HepG2 (cell line): Measurements from ENCODE around the gene HLA-DOA. TPM values are rescaled to one million over a fixed set of nuclear protein-coding genes. Genes with fewer than 3 reads are reported as not detected.

Experiments
- AHR ChIP-seq: IDR thresholded peaks from 2 replicates; pipeline ENCODE4 v1.6.1; 2018; ENCODE audit warnings: missing genetic modification reagents, missing compliant biosample characterization
- CBFB ChIP-seq: sonication (generic); formaldehyde crosslinking; IDR thresholded peaks from 2 replicates; pipeline ENCODE4 v1.4.0; 2020; ENCODE audit warnings: missing genetic modification reagents
- CHD2 ChIP-seq: IDR thresholded peaks from 2 replicates; pipeline ENCODE4 v1.6.1; 2011; ENCODE audit warnings: low read depth, low read length, improper control_type of control experiment
- DMAP1 ChIP-seq: IDR thresholded peaks from 2 replicates; pipeline ENCODE4 v1.6.1; 2016
- GATA4 ChIP-seq: sonication (generic); IDR thresholded peaks from 2 replicates; pipeline ENCODE4 v1.6.1; 2016; ENCODE audit warnings: antibody characterized with exemption, low read depth, borderline replicate concordance
- GMEB1 ChIP-seq: sonication (generic); formaldehyde crosslinking; IDR thresholded peaks from 2 replicates; pipeline ENCODE4 v1.5.1; 2020; ENCODE audit warnings: missing genetic modification reagents, mild to moderate bottlenecking, borderline replicate concordance
- HNRNPUL1 ChIP-seq: fragments of 200-400 bp; formaldehyde crosslinking; IDR thresholded peaks from 2 replicates; pipeline ENCODE4 v1.6.1; 2017; ENCODE audit warnings: low read depth, mild to moderate bottlenecking, low read length, moderate library complexity
- HOXA7 ChIP-seq: sonication (generic); formaldehyde crosslinking; IDR thresholded peaks from 2 replicates; pipeline ENCODE4 v1.8.1; 2022; ENCODE audit warnings: mild to moderate bottlenecking, missing genetic modification reagents, moderate library complexity
- IRX3 ChIP-seq: sonication (generic); formaldehyde crosslinking; IDR thresholded peaks from 2 replicates; pipeline ENCODE4 v1.8.1; 2023; ENCODE audit warnings: mild to moderate bottlenecking, low read depth, missing genetic modification reagents, borderline replicate concordance
- NFE2L2 ChIP-seq: fragments of 150-350 bp; IDR thresholded peaks from 2 replicates; pipeline ENCODE4 v1.6.1; 2014; ENCODE audit warnings: low read length
- RFX5 ChIP-seq: IDR thresholded peaks from 2 replicates; pipeline ENCODE4 v1.6.1; 2011; ENCODE audit warnings: low read depth, low read length, improper control_type of control experiment
- RFXAP ChIP-seq: sonication (generic); formaldehyde crosslinking; IDR thresholded peaks from 2 replicates; pipeline ENCODE4 v1.4.0; 2020; ENCODE audit warnings: missing genetic modification reagents, borderline replicate concordance
- SRSF1 ChIP-seq: fragments of 200-400 bp; formaldehyde crosslinking; optimal IDR thresholded peaks from 2 replicates; pipeline ENCODE3; 2017; ENCODE audit warnings: mild to moderate bottlenecking, low read depth, low read length, moderate library complexity
- TP53 ChIP-seq: sonication (generic); formaldehyde crosslinking; conservative IDR thresholded peaks from 2 replicates; pipeline ENCODE4 v1.4.0; 2020; ENCODE audit warnings: missing genetic modification reagents
- ZBTB1 ChIP-seq: sonication (generic); formaldehyde crosslinking; IDR thresholded peaks from 2 replicates; pipeline ENCODE4 v1.4.0; 2020; ENCODE audit warnings: missing genetic modification reagents, borderline replicate concordance
- ZKSCAN8 ChIP-seq: IDR thresholded peaks from 2 replicates; pipeline ENCODE4 v1.6.1; 2016; ENCODE audit warnings: borderline replicate concordance, missing genetic modification reagents, missing compliant biosample characterization
- ZNF644 ChIP-seq: IDR thresholded peaks from 2 replicates; pipeline ENCODE4 v1.6.1; 2016; ENCODE audit warnings: low read depth
- ZNF737 ChIP-seq: sonication (generic); formaldehyde crosslinking; IDR thresholded peaks from 2 replicates; pipeline ENCODE4 v1.5.0; 2020; ENCODE audit warnings: missing genetic modification reagents, mild to moderate bottlenecking, borderline replicate concordance
- ZNF839 ChIP-seq: sonication (generic); formaldehyde crosslinking; IDR thresholded peaks from 2 replicates; pipeline ENCODE4 v1.4.0; 2020; ENCODE audit warnings: missing genetic modification reagents, mild to moderate bottlenecking, borderline replicate concordance
- polyA plus RNA-seq, 8 experiments: library from polyadenylated mRNA; depleted of rRNA in 3 of 8; stranded (reverse) in 7 of 8; unstranded in 1 of 8; fragments of >200 nt; fragmentation: Illumina TruSeq in 4 of 8; extraction: Trizol in 4 of 8; gene quantifications; 2 replicates each; pipeline versions ENCODE4 v1.2.1 to v1.2.3, GENCODE V29; 2011 to 2016; ENCODE audit warnings: low read depth in 4 of 8, missing spikeins in 1 of 8, mixed read lengths in 1 of 8; ENCODE audit not compliant: insufficient read depth in 1 of 8
- total RNA-seq, 5 experiments: library from RNA; depleted of rRNA; stranded (reverse); fragments of >200 nt; fragmentation: Illumina TruSeq; extraction: Trizol; gene quantifications; 2 replicates each; pipeline ENCODE4 v1.2.3, GENCODE V29; 2016; ENCODE audit warnings: low read depth in 1 of 5
- TF ChIP-seq, protein P1 (sequence below): IDR thresholded peaks from 2 replicates; pipeline ENCODE4 v1.6.1; 2018; ENCODE audit warnings: missing genetic modification reagents, mild to moderate bottlenecking, missing compliant biosample characterization
- TF ChIP-seq, protein P2 (sequence below): sonication (generic); formaldehyde crosslinking; IDR thresholded peaks from 2 replicates; pipeline ENCODE4 v1.9.0; 2021; ENCODE audit warnings: missing genetic modification reagents, borderline replicate concordance
- TF ChIP-seq, protein P3 (sequence below): sonication (generic); formaldehyde crosslinking; IDR thresholded peaks from 2 replicates; pipeline ENCODE4 v1.5.0; 2020; ENCODE audit warnings: missing genetic modification reagents
- TF ChIP-seq, protein P4 (sequence below): sonication (generic); formaldehyde crosslinking; IDR thresholded peaks from 2 replicates; pipeline ENCODE4 v1.4.0; 2020; ENCODE audit warnings: missing genetic modification reagents

Gene HLA-DOA
- total and polyA plus RNA-seq, 2 of the 13 experiments (the other 11 are each of a cell fraction or from before 2014, with no cell fraction given), result 0.03 to 0.09 TPM

DNA sequence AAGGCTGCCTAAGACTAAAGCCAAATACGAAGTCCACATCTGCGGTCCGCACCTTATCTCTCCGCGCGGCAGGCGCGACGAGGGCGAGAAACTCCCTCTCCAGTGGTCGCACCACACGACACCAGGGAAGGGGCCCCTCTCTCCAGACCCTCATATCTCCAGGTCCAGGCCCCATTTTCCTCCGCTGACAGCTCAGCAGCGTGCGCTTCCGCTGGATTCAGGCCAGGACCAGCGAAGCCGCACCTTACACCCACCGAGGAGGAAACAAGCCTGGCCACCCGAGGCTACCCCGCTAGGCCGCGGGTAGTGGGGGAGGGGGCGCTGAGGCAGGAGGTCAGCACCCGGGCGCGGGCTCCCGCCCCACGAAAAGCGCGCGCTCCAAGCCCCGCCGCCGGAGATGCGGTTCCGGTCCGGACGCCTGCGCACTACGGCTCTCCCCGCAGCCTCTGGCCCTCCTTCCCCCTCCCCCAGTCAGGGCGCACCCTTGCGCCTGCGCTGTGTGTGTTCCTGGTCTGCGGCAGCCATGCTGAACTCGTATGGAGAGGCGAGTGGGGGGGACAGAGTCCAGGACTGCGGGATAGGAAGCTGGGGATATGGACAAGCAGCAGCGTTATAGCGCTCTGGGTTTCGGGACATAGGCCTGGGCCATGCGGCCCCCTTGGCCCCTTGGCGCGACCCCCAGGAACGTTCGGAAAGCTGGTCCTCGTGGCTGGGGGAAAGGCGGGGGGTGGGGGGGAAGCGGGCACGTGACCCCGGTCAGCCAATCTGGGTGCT, 41.1 kb downstream of the HLA-DOA start, which contains the start of gene BRD2 (continued):
- TF ChIP-seq, protein P1, sequence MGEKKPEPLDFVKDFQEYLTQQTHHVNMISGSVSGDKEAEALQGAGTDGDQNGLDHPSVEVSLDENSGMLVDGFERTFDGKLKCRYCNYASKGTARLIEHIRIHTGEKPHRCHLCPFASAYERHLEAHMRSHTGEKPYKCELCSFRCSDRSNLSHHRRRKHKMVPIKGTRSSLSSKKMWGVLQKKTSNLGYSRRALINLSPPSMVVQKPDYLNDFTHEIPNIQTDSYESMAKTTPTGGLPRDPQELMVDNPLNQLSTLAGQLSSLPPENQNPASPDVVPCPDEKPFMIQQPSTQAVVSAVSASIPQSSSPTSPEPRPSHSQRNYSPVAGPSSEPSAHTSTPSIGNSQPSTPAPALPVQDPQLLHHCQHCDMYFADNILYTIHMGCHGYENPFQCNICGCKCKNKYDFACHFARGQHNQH, result peak; percentile 80; the same call in 1 of the 2 replicates
- TF ChIP-seq DMAP1 (peak; percentile 99), GATA4 (peak; percentile 81; the same call in 1 of the 2 replicates), ZKSCAN8 (CRISPR knock-in tag) (0 out of 2 replicates have a peak, but pooled peaks have one; percentile 16), SRSF1 (no peak), ZNF737 (CRISPR knock-in tag) (peak; percentile 90; the same call in 1 of the 2 replicates), IRX3 (CRISPR knock-in tag) (peak; percentile 91; the same call in 1 of the 2 replicates), RFX5 (peak; percentile 59), NFE2L2 (no peak), RFXAP (CRISPR knock-in tag) (peak; percentile 88; the same call in 1 of the 2 replicates), ZNF839 (peak; percentile 89; the same call in 1 of the 2 replicates), AHR (peak; percentile 75; the same call in 1 of the 2 replicates), ZNF644 (no peak), ZBTB1 (peak; percentile 91; the same call in 1 of the 2 replicates), HNRNPUL1 (no peak), GMEB1 (CRISPR knock-in tag) (peak; percentile 71), CBFB (CRISPR knock-in tag) (peak; percentile 78; the same call in 1 of the 2 replicates), CHD2 (peak; percentile 48; the same call in 1 of the 2 replicates), TP53 (CRISPR knock-in tag) (peak; percentile 74; the same call in 1 of the 2 replicates), HOXA7 (0 out of 2 replicates have a peak, but pooled peaks have one; percentile 34)
- TF ChIP-seq, protein P2, sequence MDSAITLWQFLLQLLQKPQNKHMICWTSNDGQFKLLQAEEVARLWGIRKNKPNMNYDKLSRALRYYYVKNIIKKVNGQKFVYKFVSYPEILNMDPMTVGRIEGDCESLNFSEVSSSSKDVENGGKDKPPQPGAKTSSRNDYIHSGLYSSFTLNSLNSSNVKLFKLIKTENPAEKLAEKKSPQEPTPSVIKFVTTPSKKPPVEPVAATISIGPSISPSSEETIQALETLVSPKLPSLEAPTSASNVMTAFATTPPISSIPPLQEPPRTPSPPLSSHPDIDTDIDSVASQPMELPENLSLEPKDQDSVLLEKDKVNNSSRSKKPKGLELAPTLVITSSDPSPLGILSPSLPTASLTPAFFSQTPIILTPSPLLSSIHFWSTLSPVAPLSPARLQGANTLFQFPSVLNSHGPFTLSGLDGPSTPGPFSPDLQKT (CRISPR knock-in tag), result no peak
- TF ChIP-seq, protein P3, sequence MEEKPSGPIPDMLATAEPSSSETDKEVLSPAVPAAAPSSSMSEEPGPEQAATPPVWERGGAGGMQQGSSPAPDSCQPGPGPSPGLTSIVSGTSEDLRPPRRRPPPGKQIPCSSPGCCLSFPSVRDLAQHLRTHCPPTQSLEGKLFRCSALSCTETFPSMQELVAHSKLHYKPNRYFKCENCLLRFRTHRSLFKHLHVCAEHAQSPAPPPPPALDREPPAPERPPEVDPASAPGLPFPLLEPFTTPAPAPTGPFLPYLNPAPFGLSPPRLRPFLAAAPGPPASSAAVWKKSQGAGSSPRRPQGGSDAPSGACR (CRISPR knock-in tag), result peak; percentile 80
- TF ChIP-seq, protein P4, sequence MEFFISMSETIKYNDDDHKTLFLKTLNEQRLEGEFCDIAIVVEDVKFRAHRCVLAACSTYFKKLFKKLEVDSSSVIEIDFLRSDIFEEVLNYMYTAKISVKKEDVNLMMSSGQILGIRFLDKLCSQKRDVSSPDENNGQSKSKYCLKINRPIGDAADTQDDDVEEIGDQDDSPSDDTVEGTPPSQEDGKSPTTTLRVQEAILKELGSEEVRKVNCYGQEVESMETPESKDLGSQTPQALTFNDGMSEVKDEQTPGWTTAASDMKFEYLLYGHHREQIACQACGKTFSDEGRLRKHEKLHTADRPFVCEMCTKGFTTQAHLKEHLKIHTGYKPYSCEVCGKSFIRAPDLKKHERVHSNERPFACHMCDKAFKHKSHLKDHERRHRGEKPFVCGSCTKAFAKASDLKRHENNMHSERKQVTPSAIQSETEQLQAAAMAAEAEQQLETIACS (CRISPR knock-in tag), result peak; percentile 93
